Epithelial cell of prostate (primary cell): ENCODE results near the gene ZBTB24.
A peak's percentile ranks its signal among the peaks of the same experiment; 100 is the strongest.
"Not testable (repeated sequence)": the region's sequence is repeated elsewhere in the genome, so short reads cannot be mapped to it uniquely, and the experiment has no call there.

Experiments
- DNase-seq: peaks from one replicate; pipeline ENCODE4 v3.0.0-alpha.2; 2011; ENCODE audit warnings: low read depth, low spot score
- H3K27ac ChIP-seq: fragments of 450-650 bp; 2 replicates; pipeline ENCODE4 v1.5.1; 2017; ENCODE audit warnings: mild to moderate bottlenecking

Gene ZBTB24

GRCh38 chr6:109482905-109483734, at the start of gene ZBTB24:
TSS of gene ZBTB24 (minus strand) at chr6:109483219. CDS start at chr6:109482026, 1,193 bp downstream.
- peak within 1 kb of the TSS; percentile 55 for H3K27ac ChIP-seq
- peak; percentile 56 for DNase-seq

GRCh38 chr6:109531446-109531845, 48.4 kb upstream of the ZBTB24 start:
- no peak for DNase-seq

DNA sequence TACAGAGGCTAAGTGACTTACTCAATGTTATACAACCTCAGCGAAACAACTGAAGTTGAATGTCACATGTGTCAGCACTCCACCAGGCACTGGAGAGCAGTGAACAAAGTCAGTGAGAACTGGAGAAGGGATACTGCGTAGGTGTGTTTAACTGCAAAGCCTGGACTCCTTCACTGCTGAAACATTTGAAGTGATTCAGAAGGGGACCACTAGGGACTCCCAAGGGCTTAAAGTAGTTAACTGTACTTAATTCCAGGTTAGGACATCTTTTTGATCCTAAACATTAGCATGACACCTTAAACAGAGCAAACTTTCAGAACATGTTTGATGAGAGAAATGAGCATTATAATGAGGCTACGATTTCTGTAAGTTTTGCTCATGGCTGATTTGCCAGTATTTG, 45.0 kb upstream of the ZBTB24 start:
- H3K27ac ChIP-seq = no peak overlapping the region
- DNase-seq = no peak

More at GRCh38 chr6:109531446-109531845, 48.4 kb upstream of the ZBTB24 start:
- no peak overlapping the region for H3K27ac ChIP-seq

DNA sequence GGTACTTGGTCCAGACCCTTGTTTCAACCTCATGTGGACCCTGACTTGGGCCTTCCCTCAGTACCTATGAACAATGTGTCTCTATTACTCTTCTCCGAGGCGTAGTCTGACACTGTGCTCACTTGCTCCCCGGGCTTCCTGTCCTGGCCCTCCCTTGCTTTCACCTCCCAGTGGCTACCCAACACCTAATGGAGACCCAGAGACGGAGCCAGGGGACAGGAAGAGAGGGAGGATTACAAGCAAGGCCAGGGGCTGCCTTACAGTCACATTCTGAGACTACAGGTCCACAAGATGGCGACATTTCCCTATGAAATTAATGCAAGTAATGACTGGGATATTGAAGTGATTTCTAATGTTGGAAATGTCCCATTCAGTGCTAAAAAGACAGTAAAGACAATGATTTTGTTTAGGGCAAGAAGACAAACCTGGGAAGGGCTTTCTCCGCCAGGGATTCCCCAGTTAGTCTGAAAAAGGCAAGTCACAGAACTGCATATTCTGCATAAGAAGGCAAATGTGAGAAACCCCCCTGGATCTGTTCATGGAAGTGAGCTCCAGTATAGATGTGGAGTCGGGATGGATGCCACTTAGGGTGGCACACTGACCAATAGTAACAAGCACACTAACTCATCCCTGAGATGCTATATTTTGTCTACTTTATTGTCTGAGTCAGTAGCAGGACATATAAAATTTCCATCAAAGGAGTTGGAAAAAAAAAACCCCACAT, 44.0 kb upstream of the ZBTB24 start:
- no peak overlapping the region for H3K27ac ChIP-seq
- no peak for DNase-seq

GRCh38 chr6:109524129-109524528, 41.1 kb upstream of the ZBTB24 start:
- H3K27ac ChIP-seq = no peak overlapping the region

GRCh38 chr6:109523478-109523877, 40.5 kb upstream of the ZBTB24 start:
- no peak overlapping the region for H3K27ac ChIP-seq
- DNase-seq = no peak

More at GRCh38 chr6:109524129-109524528, 41.1 kb upstream of the ZBTB24 start:
- no peak for DNase-seq

DNA sequence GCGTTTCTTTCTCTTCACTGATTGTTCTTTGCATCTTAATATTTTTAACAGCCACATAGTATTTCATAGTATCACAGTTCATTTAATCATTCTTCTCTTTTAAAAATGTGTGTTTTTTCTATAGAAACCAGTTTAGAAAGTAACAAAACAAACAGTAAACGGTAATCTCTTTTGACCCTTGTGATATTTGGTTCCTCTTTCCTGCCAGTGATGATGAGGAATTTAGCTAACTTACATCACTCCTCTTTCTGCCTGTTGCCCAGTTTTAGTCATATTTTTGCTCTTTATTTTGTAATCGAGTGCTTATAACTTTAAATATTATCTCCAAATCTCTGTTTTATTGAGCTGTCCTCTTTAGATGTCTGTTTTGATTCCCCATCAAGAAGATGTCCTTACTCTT, 38.1 kb upstream of the ZBTB24 start:
- no peak for DNase-seq
- H3K27ac ChIP-seq = no peak overlapping the region

DNA sequence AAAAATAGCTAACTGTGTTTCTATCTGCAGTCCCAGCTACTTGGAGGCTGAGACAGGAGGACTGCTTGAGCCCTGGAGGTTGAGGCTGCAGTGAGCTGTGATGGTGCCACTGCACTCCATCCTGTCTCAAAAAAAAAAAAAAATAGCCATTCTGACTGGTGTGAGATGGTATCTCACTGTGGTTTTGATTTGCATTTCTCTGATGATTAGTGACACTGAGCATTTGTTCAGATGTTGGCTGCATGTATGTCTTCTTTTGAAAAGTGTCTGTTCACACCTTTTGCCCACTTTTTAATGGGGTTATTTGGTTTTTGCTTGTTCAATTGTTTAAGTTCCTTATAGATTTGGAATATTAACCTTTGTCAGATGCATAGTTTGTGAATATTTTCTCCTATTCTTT, 36.6 kb upstream of the ZBTB24 start:
- H3K27ac ChIP-seq, DNase-seq: not testable (repeated sequence)

DNA sequence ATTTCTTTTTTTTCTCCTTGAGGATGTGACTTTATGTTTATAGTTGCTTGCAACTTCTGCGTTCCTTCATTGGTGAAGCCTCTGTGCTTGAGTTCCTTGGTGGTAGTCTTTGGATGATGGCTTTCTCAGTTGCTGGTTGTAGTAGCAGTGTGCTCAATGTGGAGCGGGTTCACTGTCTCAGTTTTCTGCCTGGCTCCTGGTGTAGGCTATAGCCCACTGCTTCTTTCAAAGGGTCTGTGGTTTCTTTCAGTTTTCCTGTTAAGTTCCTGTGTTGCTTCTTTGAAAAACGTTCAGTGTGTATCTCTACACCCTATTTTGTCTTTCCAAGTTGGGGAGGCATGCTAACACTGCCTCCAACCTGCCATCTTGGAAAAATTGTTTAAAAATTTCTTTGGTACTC, 33.9 kb upstream of the ZBTB24 start:
- no peak for DNase-seq
- no peak overlapping the region for H3K27ac ChIP-seq

DNA sequence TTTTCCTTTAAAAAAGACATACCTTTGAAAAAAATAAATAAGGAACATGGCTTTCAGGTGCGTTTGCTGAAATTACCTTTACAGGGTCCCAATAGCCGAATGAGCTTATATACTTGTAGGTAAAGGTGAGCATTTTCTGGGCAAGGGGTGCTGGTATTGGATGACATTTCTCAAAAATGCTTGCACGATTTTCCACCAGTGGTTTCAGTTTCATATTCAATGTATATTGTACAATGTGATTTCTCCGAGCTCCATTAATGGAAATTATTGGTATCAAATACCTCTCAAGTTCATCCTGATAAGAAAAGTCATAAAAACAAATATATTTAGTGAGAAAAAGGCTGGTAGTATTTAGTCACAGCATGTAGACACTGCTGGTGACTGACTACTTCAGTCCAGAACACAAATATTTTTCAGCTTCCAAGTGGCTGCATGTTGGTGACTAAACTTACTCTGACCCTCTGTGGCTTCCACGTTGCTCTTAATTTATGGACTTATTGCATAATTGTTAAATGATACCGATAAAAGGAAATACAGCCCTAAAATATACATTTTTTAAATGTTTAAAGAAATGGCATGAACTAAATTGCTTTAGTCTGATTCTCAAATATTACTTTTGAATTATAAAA, 32.9 kb upstream of the ZBTB24 start:
- H3K27ac ChIP-seq = no peak overlapping the region
- DNase-seq = no peak

GRCh38 chr6:109514946-109515345, 31.9 kb upstream of the ZBTB24 start:
- H3K27ac ChIP-seq = no peak overlapping the region
- no peak for DNase-seq

DNA sequence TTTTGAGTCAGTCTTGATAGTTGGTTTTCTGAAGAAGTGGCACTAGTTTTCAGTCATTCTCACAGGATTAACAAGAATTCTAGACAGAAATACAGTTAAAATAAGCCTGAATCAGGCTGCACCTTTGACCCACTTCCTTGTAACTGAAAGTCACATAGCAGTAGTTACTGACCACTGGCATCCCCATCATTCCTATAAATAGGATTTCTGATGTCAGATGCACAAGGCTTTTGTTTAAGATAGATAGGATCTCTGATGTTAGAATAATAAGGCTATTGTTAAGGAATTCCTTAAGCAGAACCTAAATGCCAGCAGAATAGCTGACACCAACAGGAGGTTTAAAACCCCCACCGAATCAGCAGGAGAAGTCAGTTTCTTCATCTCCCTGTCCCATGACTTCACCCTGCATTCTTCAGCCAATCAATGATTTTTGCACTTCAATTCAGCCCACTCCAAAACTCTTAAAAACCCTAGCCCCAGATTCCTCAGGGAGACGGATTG, 30.6 kb upstream of the ZBTB24 start:
- DNase-seq = no peak
- H3K27ac ChIP-seq = no peak overlapping the region

DNA sequence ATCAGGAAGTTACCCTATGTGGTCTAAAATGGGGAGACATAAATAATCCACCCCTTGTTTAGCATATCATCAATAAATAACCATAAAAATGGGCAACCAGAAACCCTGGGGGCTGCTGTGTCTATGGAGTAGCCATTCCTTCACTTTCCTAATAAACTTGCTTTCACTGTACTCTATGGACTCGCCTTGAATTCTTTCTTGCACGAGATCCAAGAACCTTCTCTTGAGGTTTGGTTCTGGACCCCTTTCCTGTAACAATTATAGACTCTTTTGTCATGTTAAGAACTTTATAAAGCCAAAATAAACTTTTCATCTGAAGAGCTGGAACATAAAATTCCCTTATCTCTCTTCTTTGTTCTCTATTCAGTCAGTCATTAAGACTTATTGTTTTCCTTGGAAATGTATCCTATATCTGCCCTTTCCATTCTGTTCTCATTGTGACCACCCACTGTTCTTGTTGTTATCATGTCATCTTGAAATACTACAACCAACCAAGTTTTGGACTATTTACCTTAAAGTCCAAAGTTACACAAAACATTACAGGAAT, 29.3 kb upstream of the ZBTB24 start:
- DNase-seq = no peak
- H3K27ac ChIP-seq = no peak overlapping the region

GRCh38 chr6:109511832-109512231, 28.8 kb upstream of the ZBTB24 start:
- no peak for DNase-seq
- no peak overlapping the region for H3K27ac ChIP-seq

DNA sequence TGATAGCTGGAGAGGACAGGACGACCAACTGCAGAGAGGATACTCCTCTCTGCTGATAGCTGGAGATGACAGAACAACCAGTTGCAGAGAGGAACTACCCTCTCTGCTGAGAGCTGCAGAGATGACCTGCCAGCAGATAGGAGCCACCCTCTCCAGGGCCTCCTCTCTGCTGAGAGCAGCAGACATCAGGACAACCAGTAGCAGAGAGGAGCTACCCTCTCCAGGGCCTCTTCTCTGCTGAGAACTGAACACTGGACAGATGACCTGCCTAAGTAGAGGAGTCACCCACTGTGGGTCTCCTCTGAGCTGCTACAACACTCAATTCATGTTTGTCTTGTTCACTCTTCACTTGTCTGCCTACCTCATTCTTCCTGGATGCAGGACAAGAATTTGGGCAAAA, 27.3 kb upstream of the ZBTB24 start:
- H3K27ac ChIP-seq = no peak overlapping the region
- no peak for DNase-seq

DNA sequence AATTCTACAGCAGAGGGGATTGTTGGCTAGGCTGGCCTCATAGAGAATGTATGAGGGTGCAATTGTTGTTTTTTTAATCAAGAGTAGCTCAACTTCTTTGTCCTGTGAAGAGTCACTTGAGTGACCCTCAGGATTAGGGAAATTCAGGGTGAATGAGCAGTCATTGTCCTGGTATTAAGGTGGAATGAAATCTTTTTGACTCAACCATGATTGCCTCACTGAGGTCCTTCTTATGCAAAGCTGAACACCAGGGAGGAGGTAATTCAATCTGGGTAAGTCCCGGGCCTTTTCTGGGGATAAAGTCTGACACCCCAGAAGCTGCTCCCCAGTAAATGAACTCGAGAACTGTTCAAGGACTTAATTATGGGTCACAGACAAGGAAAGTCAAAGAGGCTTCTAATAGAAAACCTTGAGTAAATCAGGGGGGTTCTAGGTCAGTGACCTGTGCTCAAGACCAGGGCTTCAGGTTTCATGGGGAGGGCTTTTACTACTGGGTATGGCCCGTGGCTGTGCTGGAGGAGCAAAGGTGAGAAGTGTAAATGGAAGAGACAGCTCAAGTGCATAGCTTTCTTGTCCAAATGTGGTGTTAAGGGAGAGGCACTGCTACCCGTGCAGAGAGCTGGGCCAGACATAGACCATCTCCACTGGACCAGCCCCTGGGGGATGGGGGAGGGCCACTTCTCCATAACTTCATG, 25.3 kb upstream of the ZBTB24 start:
- DNase-seq = no peak
- H3K27ac ChIP-seq = no peak overlapping the region

GRCh38 chr6:109507490-109508072, 24.6 kb upstream of the ZBTB24 start:
- no peak for DNase-seq
- H3K27ac ChIP-seq = no peak overlapping the region

- DNase-seq = no peak
- no peak overlapping the region for H3K27ac ChIP-seq
Observed at GRCh38 chr6:109506841-109507240, 23.8 kb upstream of the ZBTB24 start.

GRCh38 chr6:109506314-109506713, 23.3 kb upstream of the ZBTB24 start:
- H3K27ac ChIP-seq = no peak overlapping the region
- no peak for DNase-seq
